Kidney (tissue), 14 donors: ENCODE results near the gene HECTD1. TPM values are rescaled to one million over a fixed set of nuclear protein-coding genes. Genes with fewer than 3 reads are reported as not detected.

Source experiments
- DNase-seq, 5 donors: peaks; one replicate each; pipeline ENCODE4 v3.0.0-alpha.2; 2013 to 2020
- FAIRE-seq: peaks from 2 replicates; lab custom pipeline; 2012; peaks lifted over from hg19 to GRCh38; lab: Jason Lieb, UNC
- H3K27ac ChIP-seq, 2 donors: one replicate each; pipeline ENCODE4 v1.7.0; 2013; ENCODE audit warnings: low read depth in 2 of 2, low read length in 2 of 2, inconsistent platforms in 1 of 2
- H3K27me3 ChIP-seq: one replicate; pipeline ENCODE4 v1.7.1; 2013; ENCODE audit warnings: low read length, inconsistent platforms; ENCODE audit not compliant: control insufficient read depth, insufficient read depth
- H3K36me3 ChIP-seq, 3 donors: one replicate each; pipeline versions ENCODE4 v1.7.0 to v1.7.1; 2013; ENCODE audit warnings: low read length in 3 of 3, control low read depth in 1 of 3, inconsistent platforms in 1 of 3; ENCODE audit not compliant: insufficient read depth in 3 of 3, control insufficient read depth in 2 of 3
- H3K4me1 ChIP-seq, 3 donors: one replicate each; pipeline versions ENCODE4 v1.7.0 to v1.7.1; 2013; ENCODE audit warnings: low read length in 3 of 3, inconsistent platforms in 1 of 3, low read depth in 1 of 3; ENCODE audit not compliant: control insufficient read depth in 2 of 3, insufficient read depth in 2 of 3
- H3K4me3 ChIP-seq, 3 donors: one replicate each; pipeline versions ENCODE4 v1.7.0 to v1.8.1; 2013; ENCODE audit warnings: low read length in 3 of 3, control low read depth in 1 of 3, inconsistent platforms in 1 of 3
- H3K9ac ChIP-seq, 3 donors: one replicate each; pipeline versions ENCODE4 v1.7.0 to v1.7.1; 2013; ENCODE audit warnings: low read length in 3 of 3, control low read depth in 1 of 3, inconsistent platforms in 1 of 3
- H3K9me3 ChIP-seq, 3 donors: one replicate each; pipeline versions ENCODE4 v1.7.0 to v1.7.1; 2013; ENCODE audit warnings: low read length in 3 of 3, control low read depth in 1 of 3, inconsistent platforms in 1 of 3; ENCODE audit not compliant: control insufficient read depth in 2 of 3, insufficient read depth in 1 of 3
- intact Hi-C: fragments of 100-400 bp; cut with DNase I; formaldehyde crosslinking; loops from one replicate; pipeline ENCODE4 v1.11.1; 2022
- polyA plus RNA-seq: library from polyadenylated mRNA; stranded (reverse); fragments of 350-450 nt; fragmentation: Illumina TruSeq; extraction: RNeasy Lipid Tissue Mini Kit (QIAGEN cat#74804); gene quantifications from one replicate; pipeline ENCODE4 v1.2.3, GENCODE V29; 2014; ENCODE audit warnings: low read depth, low replicate concordance; ENCODE audit not compliant: insufficient read depth
- total RNA-seq: library from RNA; stranded (reverse); fragmentation: NEBNext Ultra II Directional; extraction: Animal tissue kit (Norgen Biotek cat#: 25700); gene quantifications from one replicate; pipeline ENCODE4 v1.2.1, GENCODE V29; 2021
- TF ChIP-seq, protein P1 (sequence below): IDR thresholded peaks from 3 replicates; pipeline ENCODE4 v1.5.1; 2012; ENCODE audit warnings: mild to moderate bottlenecking, moderate library complexity, borderline replicate concordance; ENCODE audit not compliant: insufficient read depth; ENCODE audit errors: extremely low read depth
- donor health status: control.
- donor health status: control.
- donor health status: control.
- donor health status: control.
- donor health status: control.
- donor health status: DM: yes; HTN: yes; CAD: no.
- donor health status: Normal renal cell carcinoma (clear cell type).

HECTD1 gene
- total and polyA plus RNA-seq, 2 donors from 2014 or later, result 35.5 to 164 TPM

DNA sequence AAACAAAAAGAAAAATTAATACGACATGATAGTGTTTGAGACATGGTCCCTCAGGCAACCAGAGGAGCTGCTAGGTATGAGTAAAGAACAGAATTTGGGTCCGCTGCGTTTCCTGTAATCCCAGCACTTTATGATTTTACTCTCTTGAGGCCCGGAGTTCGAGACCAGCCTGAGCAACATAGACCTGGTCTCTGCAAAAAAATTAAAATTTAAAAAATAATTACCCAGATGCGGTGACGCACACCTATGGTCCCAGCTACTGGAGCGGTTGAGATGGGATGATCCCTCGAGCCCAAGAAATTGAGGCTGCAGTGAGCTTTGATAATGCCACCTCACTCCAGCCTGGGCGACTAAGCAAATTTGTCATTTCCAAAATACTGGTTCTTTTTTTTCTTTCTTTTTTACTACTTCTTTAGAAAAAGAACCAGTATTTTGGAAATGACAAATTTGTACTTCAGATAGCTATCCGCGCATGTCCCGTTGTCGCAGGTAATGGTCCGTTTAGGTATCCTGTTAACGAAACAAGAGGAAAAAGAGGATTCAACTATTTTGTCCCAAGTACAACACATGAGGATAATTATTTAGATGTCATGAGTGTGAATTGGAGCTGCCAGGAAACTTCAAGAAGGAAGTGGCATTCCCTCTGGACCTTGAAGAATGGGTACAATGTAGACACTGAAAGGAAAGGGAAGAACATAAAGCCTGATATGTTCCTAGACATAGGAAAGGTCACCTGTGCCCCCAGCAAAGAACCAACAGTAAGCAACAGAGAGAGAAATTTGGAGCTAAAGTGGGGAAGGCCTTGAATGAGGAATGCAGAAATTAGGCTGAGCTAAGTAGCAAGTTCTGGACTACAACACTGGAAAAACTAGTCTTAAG is 1.2 kb upstream of the HECTD1 start:
- FAIRE-seq (no peak), DNase-seq (peak in 1 of 5 donors; percentile 47)
- H3K9ac ChIP-seq, result peak overlapping the region; percentile 60 to 85 (median 83)
- intact Hi-C loops, result loop anchor here (10.0 kb wide), 2 partner anchors 96 to 146 kb away; no protein-coding TSS in a partner anchor
- H3K4me1 ChIP-seq, result peaks cover 0 to 6% (median 5%) of the 10 kb centered on the region in 3 donors
- peak overlapping the region; percentile 63 to 86 (median 76) for H3K4me3 ChIP-seq
- no peaks in the 10 kb centered on the region for H3K27me3 ChIP-seq
- H3K9me3 ChIP-seq, result no peaks in the 10 kb centered on the region
- H3K27ac ChIP-seq, result peak overlapping the region; percentile 99
- TF ChIP-seq, protein P1, sequence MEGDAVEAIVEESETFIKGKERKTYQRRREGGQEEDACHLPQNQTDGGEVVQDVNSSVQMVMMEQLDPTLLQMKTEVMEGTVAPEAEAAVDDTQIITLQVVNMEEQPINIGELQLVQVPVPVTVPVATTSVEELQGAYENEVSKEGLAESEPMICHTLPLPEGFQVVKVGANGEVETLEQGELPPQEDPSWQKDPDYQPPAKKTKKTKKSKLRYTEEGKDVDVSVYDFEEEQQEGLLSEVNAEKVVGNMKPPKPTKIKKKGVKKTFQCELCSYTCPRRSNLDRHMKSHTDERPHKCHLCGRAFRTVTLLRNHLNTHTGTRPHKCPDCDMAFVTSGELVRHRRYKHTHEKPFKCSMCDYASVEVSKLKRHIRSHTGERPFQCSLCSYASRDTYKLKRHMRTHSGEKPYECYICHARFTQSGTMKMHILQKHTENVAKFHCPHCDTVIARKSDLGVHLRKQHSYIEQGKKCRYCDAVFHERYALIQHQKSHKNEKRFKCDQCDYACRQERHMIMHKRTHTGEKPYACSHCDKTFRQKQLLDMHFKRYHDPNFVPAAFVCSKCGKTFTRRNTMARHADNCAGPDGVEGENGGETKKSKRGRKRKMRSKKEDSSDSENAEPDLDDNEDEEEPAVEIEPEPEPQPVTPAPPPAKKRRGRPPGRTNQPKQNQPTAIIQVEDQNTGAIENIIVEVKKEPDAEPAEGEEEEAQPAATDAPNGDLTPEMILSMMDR, result no peak
- peaks cover 0 to 2% (median 0%) of the 10 kb centered on the region in 3 donors for H3K36me3 ChIP-seq

DNA sequence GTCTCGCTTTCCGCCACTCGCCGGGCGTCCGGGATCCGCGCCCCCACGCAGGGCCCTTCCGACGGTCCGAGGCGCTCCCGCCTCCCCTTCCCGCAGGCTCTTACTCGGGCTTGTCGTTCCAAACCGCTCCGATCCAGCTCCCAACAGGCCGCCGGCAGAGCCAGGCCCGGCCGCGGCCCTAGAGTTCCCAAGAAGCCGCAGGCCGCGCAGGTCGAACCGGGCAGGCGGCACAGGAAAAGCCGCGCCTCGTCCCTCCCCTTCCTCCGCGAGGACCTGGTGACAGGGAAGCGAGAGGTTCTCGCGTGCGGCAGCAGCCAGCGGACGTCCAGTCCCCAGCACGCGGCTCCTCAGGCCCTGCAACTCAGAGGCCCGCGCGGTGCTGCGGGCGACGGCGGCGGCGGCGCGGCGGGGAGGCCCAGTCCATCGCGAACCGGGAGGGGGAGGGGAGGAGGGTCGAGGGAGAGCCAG is 272 bp downstream of the HECTD1 start:
- TF ChIP-seq, protein P1, result no peak
- no peaks in the 10 kb centered on the region for H3K27me3 ChIP-seq
- H3K9ac ChIP-seq, result peak overlapping the region in 2 of 3 donors; percentile 78 to 97
- peaks cover 0 to 6% (median 5%) of the 10 kb centered on the region in 3 donors for H3K4me1 ChIP-seq
- no peak for DNase-seq
- H3K4me3 ChIP-seq, result peak overlapping the region; percentile 44 to 85 (median 63)
- no peaks in the 10 kb centered on the region for H3K9me3 ChIP-seq
- intact Hi-C loops, result loop anchor here (10.0 kb wide), 2 partner anchors 97 to 147 kb away; no protein-coding TSS in a partner anchor
- FAIRE-seq, result no peak
- H3K36me3 ChIP-seq, result peaks cover 0 to 3% (median 2%) of the 10 kb centered on the region in 3 donors
- H3K27ac ChIP-seq, result peak overlapping the region; percentile 99

DNA sequence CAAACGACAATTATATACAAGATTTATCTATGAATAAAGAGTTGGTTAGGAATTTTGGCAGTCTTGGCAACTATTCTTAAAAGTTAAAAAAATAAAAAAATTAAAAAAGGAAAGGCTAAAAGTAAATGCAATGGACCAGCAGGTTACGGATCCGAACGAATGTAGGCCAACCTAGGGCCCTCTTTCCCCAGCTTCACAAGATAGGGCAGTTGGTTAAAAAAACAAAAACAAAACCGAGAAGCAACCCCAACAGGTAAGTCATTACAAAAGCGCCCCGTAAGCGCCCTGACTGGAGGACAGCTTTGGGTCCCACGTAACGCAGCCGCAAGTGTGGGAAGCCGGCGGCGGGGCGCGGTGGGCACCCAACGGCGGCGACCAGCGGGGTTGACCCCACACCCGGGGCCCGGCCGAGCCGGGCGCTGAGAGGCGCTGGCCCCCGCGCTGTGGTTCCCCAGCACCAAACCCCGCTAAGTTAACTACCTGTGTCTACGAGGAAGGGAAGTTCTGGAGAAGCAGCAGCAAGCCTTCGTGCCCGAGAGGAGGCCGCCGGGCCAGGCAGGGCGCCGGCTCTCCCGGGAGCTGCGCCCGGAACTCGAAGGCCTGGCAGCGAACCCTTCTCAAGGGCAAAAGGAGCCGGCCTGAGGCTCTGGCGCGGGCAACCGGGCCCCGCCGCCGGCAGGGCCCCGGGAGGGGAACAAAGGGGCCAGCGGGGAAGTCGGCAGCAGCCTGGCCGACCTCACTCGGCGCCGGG is 882 bp downstream of the HECTD1 start:
- Histone ChIP-seq H3K27me3 (no peaks in the 10 kb centered on the region), H3K4me1 (peaks cover 0 to 6% (median 5%) of the 10 kb centered on the region in 3 donors), H3K27ac (peak overlapping the region; percentile 99), H3K4me3 (peak overlapping the region; percentile 59 to 85 (median 63)), H3K9me3 (no peaks in the 10 kb centered on the region), H3K9ac (peak overlapping the region; percentile 64 to 97 (median 78)), H3K36me3 (peaks cover 0 to 3% (median 2%) of the 10 kb centered on the region in 3 donors)
- intact Hi-C loops, result loop anchor here (10.0 kb wide), 2 partner anchors 98 to 148 kb away; no protein-coding TSS in a partner anchor
- DNase-seq (peak in 4 of 5 donors; percentile 38 to 83 (median 57)), FAIRE-seq (no peak)
- TF ChIP-seq, protein P1, result no peak
